SK-N-SH (cell line): ENCODE measurements around the gene USP48. TPM values are rescaled to one million over a fixed set of nuclear protein-coding genes. Genes with fewer than 3 reads are reported as not detected.

Experiments used
- CTCF ChIA-PET: fragments of 300-600, 350-600 bp; formaldehyde crosslinking; extraction: SDS; loops from one replicate; lab custom pipeline; 2021; lab: Yijun Ruan, JAX
- POLR2A ChIA-PET: fragments of 350-600 bp; sonication (Branson Sonifier 250); formaldehyde crosslinking; extraction: SDS; loops from one replicate; lab custom pipeline; 2020; ENCODE audit warnings: antibody characterized with exemption, inconsistent platforms; lab: Yijun Ruan, JAX
- DNase-seq: peaks from one replicate; pipeline ENCODE4 v3.0.0; 2012
- H2AFZ ChIP-seq: fragments of 200-600 bp; sonication (generic); 2 replicates; pipeline ENCODE4 v1.8.1; 2016; ENCODE audit warnings: antibody characterized with exemption, mild to moderate bottlenecking, low read depth
- H3F3A ChIP-seq: fragments of 200-600 bp; sonication (generic); replicated peaks from 2 replicates; pipeline ENCODE3; 2016; ENCODE audit warnings: antibody characterized with exemption, mild to moderate bottlenecking; ENCODE audit not compliant: insufficient read depth
- H3K27ac ChIP-seq, 2 experiments: fragments of 200-500 bp in 1 of 2; fragments of 200-600 bp in 1 of 2; sonication (Bioruptor generic) in 1 of 2; sonication (generic), shearing (Covaris generic) in 1 of 2; 2 replicates each; pipeline versions ENCODE4 v1.5.1 to v1.6.1; 2014 to 2016; ENCODE audit warnings: low read depth in 2 of 2, inconsistent platforms in 1 of 2, low read length in 1 of 2, mild to moderate bottlenecking in 1 of 2, mixed read lengths in 1 of 2
- H3K27me3 ChIP-seq: fragments of 200-600 bp; sonication (generic), shearing (Covaris generic); 2 replicates; pipeline ENCODE4 v1.6.1; 2016; ENCODE audit warnings: mixed run types; ENCODE audit not compliant: insufficient read depth
- H3K36me3 ChIP-seq, 2 experiments: fragments of 200-500 bp in 1 of 2; fragments of 200-600 bp in 1 of 2; sonication (Bioruptor generic) in 1 of 2; sonication (generic) in 1 of 2; replicated peaks in 1 of 2; 2 replicates each; pipeline versions ENCODE3 to v1.5.1; 2014 to 2016; ENCODE audit warnings: low read length in 1 of 2, mild to moderate bottlenecking in 1 of 2; ENCODE audit not compliant: insufficient read depth in 2 of 2, control insufficient read depth in 1 of 2
- H3K4me1 ChIP-seq, 2 experiments: fragments of 200-500 bp in 1 of 2; fragments of 200-600 bp in 1 of 2; sonication (Bioruptor generic) in 1 of 2; sonication (generic), shearing (Covaris generic) in 1 of 2; 2 replicates each; pipeline versions ENCODE4 v1.5.1 to v1.6.1; 2014 to 2016; ENCODE audit warnings: low read depth in 1 of 2, low read length in 1 of 2, mixed run types in 1 of 2; ENCODE audit not compliant: insufficient read depth in 2 of 2, control insufficient read depth in 1 of 2
- H3K4me2 ChIP-seq: fragments of 200-600 bp; sonication (generic), shearing (Covaris generic); 2 replicates; pipeline ENCODE4 v1.6.1; 2017; ENCODE audit warnings: mixed run types
- H3K4me3 ChIP-seq, 2 experiments: fragments of 200-500 bp in 1 of 2; fragments of 200-600 bp in 1 of 2; sonication (Bioruptor generic) in 1 of 2; sonication (generic), shearing (Covaris generic) in 1 of 2; 2 replicates each; pipeline versions ENCODE4 v1.5.1 to v1.8.1; 2014 to 2016; ENCODE audit warnings: low read depth in 2 of 2, inconsistent platforms in 1 of 2, low read length in 1 of 2, mild to moderate bottlenecking in 1 of 2, mixed read lengths in 1 of 2, moderate library complexity in 1 of 2
- H3K79me2 ChIP-seq: fragments of 200-600 bp; sonication (generic); 2 replicates; pipeline ENCODE4 v1.8.1; 2017; ENCODE audit warnings: mild to moderate bottlenecking; ENCODE audit not compliant: insufficient read depth
- H3K9ac ChIP-seq: fragments of 200-600 bp; sonication (generic); 2 replicates; pipeline ENCODE4 v1.6.1; 2017; ENCODE audit warnings: mixed run types
- H3K9me2 ChIP-seq: fragments of 200-600 bp; sonication (generic); 2 replicates; pipeline ENCODE4 v1.6.1; 2017; ENCODE audit warnings: mixed run types
- H3K9me3 ChIP-seq: fragments of 200-600 bp; sonication (generic); 2 replicates; pipeline ENCODE4 v1.6.1; 2017; ENCODE audit warnings: mixed run types, mild to moderate bottlenecking, moderate library complexity
- H4K20me1 ChIP-seq: fragments of 200-600 bp; sonication (generic); 2 replicates; pipeline ENCODE4 v1.6.1; 2017; ENCODE audit warnings: mild to moderate bottlenecking, mixed run types; ENCODE audit not compliant: insufficient read depth
- CHD2 ChIP-seq: fragments of 150-350 bp; IDR thresholded peaks from 2 replicates; pipeline ENCODE4 v1.6.1; 2018; ENCODE audit warnings: low read length; ENCODE audit not compliant: partially characterized antibody
- ELF1 ChIP-seq: IDR thresholded peaks from 2 replicates; pipeline ENCODE4 v1.4.0; 2012
- FOSL2 ChIP-seq: IDR thresholded peaks from 2 replicates; pipeline ENCODE4 v1.4.0; 2012; ENCODE audit warnings: low read depth, mild to moderate bottlenecking, moderate library complexity, borderline replicate concordance
- GATA2 ChIP-seq: sonication (generic); formaldehyde crosslinking; IDR thresholded peaks from 2 replicates; pipeline ENCODE4 v1.5.0; 2020; ENCODE audit warnings: mild to moderate bottlenecking, missing genetic modification reagents
- JUND ChIP-seq: IDR thresholded peaks from 2 replicates; pipeline ENCODE4 v1.4.0; 2012
- NRF1 ChIP-seq: IDR thresholded peaks from 2 replicates; pipeline ENCODE4 v1.6.1; 2012; ENCODE audit warnings: low read depth, mild to moderate bottlenecking, low read length
- POLR2AphosphoS5 ChIP-seq: IDR thresholded peaks from 2 replicates; pipeline ENCODE4 v1.6.1; 2012; ENCODE audit warnings: low read depth, low read length
- RCOR1 ChIP-seq: fragments of 150-350 bp; IDR thresholded peaks from 2 replicates; pipeline ENCODE4 v1.6.1; 2017; ENCODE audit warnings: antibody characterized with exemption, low read length
- SIN3A ChIP-seq: IDR thresholded peaks from 2 replicates; pipeline ENCODE4 v1.6.1; 2012; ENCODE audit warnings: low read depth, mild to moderate bottlenecking, low read length, moderate library complexity, borderline replicate concordance
- SMC3 ChIP-seq: IDR thresholded peaks from 2 replicates; pipeline ENCODE4 v1.6.1; 2012; ENCODE audit warnings: low read depth, low read length, improper control_type of control experiment
- WGBS: methylation state at CpG from one replicate; pipeline ENCODE4 v1.1.6; 2017; ENCODE audit warnings: low lambda C conversion rate; 5-methylcytosine and 5-hydroxymethylcytosine counted together
- polyA plus RNA-seq, 3 experiments: library from polyadenylated mRNA; depleted of rRNA; stranded (reverse); fragments of >200 nt; gene quantifications; 2 replicates each; pipeline ENCODE4 v1.2.3, GENCODE V29; 2012
- TF ChIP-seq, protein P1 (sequence below): fragments of 200-600 bp; sonication (generic); IDR thresholded peaks from 2 replicates; pipeline ENCODE4 v1.6.1; 2017; ENCODE audit warnings: antibody characterized with exemption, mild to moderate bottlenecking, moderate library complexity

The USP48 gene
- polyA plus RNA-seq, 1 of the 3 experiments (the other 2 are of a cell fraction), result 13.6 TPM

DNA sequence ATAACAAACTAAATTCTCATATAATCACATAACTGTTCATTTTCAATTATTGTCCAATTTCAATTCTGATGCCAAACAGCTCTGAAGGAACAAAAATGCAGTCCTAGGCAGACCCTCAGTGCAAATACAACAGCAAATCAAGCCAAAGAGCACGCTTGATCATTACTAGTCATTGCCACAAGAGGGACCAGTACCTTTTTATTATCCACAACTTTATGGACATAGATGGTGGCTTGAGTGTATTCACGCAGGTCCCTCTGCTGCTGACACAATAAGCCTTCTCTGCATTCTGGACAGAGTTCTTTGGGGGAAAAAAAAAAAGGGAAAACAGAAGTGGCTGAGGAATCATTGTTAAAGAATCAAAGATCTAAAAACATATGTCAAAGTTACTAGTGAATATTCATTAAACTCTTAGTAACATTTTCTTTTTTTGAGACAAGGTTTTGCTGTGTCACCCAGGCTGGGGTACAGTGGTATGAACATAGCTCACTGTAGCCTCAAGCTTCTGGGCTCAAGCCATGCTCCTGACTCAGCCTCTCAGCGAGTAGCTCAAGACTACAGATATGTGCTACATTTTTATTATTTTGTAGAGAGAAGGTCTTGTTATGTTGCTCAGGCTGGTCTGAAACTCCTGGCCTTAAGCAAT lies 79.5 kb downstream of the USP48 start (continued):
- TF ChIP-seq RCOR1, result no peak

DNA sequence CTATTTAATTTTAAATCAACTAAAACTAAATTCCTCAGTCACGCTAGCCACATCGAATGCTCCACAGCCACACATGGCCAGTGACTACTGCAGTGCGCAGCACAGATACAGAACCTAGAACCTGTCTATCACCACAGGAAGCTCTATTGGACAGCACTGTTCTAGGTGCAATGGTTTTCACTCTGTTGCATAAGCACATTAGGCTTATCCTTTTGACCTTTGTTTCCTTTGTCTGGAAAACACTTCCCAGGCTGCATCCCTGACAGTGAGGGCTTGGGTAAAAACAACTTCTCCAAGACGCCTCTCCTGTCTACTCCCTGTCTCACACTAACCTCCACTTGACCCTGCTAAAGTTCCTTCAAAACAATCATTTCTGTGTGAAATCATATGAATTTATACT lies 80.2 kb downstream of the USP48 start:
- H3K9me2 ChIP-seq, result no peaks in the 10 kb centered on the region
- no peaks in the 10 kb centered on the region for H3K79me2 ChIP-seq
- H3F3A ChIP-seq, result peaks cover 16% of the 10 kb centered on the region
- no peaks in the 10 kb centered on the region for H3K4me1 ChIP-seq
- H3K36me3 ChIP-seq, result peaks cover 58 to 68% of the 10 kb centered on the region in 2 experiments
- no peaks in the 10 kb centered on the region for H3K9me3 ChIP-seq
- no peaks in the 10 kb centered on the region for H4K20me1 ChIP-seq
- POLR2A ChIA-PET, result interaction anchor here (0.6 kb wide), 1 partner anchor 17 kb away, joined by 5 read pairs; no protein-coding TSS in a partner anchor
- TF ChIP-seq CHD2, result no peak
- TF ChIP-seq, protein P1, sequence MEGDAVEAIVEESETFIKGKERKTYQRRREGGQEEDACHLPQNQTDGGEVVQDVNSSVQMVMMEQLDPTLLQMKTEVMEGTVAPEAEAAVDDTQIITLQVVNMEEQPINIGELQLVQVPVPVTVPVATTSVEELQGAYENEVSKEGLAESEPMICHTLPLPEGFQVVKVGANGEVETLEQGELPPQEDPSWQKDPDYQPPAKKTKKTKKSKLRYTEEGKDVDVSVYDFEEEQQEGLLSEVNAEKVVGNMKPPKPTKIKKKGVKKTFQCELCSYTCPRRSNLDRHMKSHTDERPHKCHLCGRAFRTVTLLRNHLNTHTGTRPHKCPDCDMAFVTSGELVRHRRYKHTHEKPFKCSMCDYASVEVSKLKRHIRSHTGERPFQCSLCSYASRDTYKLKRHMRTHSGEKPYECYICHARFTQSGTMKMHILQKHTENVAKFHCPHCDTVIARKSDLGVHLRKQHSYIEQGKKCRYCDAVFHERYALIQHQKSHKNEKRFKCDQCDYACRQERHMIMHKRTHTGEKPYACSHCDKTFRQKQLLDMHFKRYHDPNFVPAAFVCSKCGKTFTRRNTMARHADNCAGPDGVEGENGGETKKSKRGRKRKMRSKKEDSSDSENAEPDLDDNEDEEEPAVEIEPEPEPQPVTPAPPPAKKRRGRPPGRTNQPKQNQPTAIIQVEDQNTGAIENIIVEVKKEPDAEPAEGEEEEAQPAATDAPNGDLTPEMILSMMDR, result no peak
- TF ChIP-seq POLR2AphosphoS5, result no peak
- TF ChIP-seq SMC3, result no peak
- no peak for TF ChIP-seq SIN3A
- TF ChIP-seq ELF1, result no peak
- TF ChIP-seq FOSL2, result no peak
- no peaks in the 10 kb centered on the region for H3K27me3 ChIP-seq
- no peak overlapping the region for H3K9ac ChIP-seq
- WGBS, result 95% methylated on average over 4 of the region's 4 CpGs
- DNase-seq, result no peak
- CTCF ChIA-PET, result interaction anchor here (0.5 to 1.8 kb wide), 24 partner anchors 8 to 334 kb away, joined by 3 to 20 read pairs (median 3); partner anchors contain the start of gene RAP1GAP
- H3K4me2 ChIP-seq, result no peak overlapping the region
- no peak overlapping the region for H3K27ac ChIP-seq
- H2AFZ ChIP-seq, result no peak overlapping the region
- no peak overlapping the region for H3K4me3 ChIP-seq

DNA sequence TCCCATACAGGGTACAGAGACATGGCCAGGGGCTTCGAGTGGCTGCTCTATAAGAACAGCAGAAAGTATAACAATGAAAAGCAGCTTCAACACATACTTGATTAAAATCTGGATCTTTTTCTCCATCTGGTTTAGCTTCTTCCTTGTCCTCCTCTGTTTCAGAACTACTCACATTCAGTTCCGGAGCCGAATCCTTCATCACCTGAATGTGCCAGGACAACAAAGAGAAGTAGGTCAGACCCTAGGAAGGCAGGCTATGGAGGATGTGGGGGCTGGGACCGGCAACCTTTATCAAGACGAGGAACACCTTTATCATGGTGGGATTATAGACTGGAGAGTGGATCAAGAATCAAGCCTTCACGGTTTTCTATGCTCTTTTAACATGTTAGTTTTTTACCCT lies 81.5 kb downstream of the USP48 start:
- no peaks in the 10 kb centered on the region for H4K20me1 ChIP-seq
- no peaks in the 10 kb centered on the region for H3K4me1 ChIP-seq
- peaks cover 13% of the 10 kb centered on the region for H3F3A ChIP-seq
- no peak overlapping the region for H3K9ac ChIP-seq
- TF ChIP-seq NRF1, result no peak
- TF ChIP-seq SMC3, result no peak
- no peak for TF ChIP-seq JUND
- no peak for TF ChIP-seq POLR2AphosphoS5
- no peak for TF ChIP-seq GATA2
- no peak overlapping the region for H3K4me3 ChIP-seq
- peaks cover 52 to 57% of the 10 kb centered on the region in 2 experiments for H3K36me3 ChIP-seq
- H3K27me3 ChIP-seq, result no peaks in the 10 kb centered on the region
- no peak overlapping the region for H3K27ac ChIP-seq
- no peak for DNase-seq
- CTCF ChIA-PET, result interaction anchor here (1.1 to 1.8 kb wide), 2 partner anchors 263 to 716 kb away, joined by 5 to 20 read pairs; no protein-coding TSS in a partner anchor
- POLR2A ChIA-PET, result no interaction called here
- H3K9me2 ChIP-seq, result no peaks in the 10 kb centered on the region
- H2AFZ ChIP-seq, result no peak overlapping the region
- H3K79me2 ChIP-seq, result no peaks in the 10 kb centered on the region
- 96% methylated on average over 6 of the region's 6 CpGs for WGBS
- H3K9me3 ChIP-seq, result no peaks in the 10 kb centered on the region
- no peak overlapping the region for H3K4me2 ChIP-seq
